GM12878 (cell line): Measurements from ENCODE around the gene SBNO1. TPM values are rescaled to one million over a fixed set of nuclear protein-coding genes. Genes with fewer than 3 reads are reported as not detected.
A peak's percentile ranks its signal among the peaks of the same experiment; 100 is the strongest.

Experiments
- ATAC-seq: fragments of 200-7000 bp; cut with Tn5 transposase; 3 replicates; pipeline ENCODE4 v1.9.1; 2020; ENCODE audit warnings: mild to moderate bottlenecking, moderate library complexity
- BruUV-seq: library from RNA; stranded (reverse); fragments of 400-500 nt; replicated peaks from 2 replicates; lab custom pipeline; 2021; lab: Mats Ljungman, UMichigan
- CTCF ChIA-PET: fragments of 300-600 bp; sonication (Branson Sonifier 250); formaldehyde crosslinking; extraction: SDS; loops from one replicate; lab custom pipeline; 2021; ENCODE audit warnings: inconsistent platforms; lab: Yijun Ruan, JAX
- POLR2A ChIA-PET: fragments of 350-600 bp; formaldehyde crosslinking; extraction: SDS; loops from one replicate; lab custom pipeline; 2021; ENCODE audit warnings: inconsistent platforms; lab: Charles Lee
- RAD21 ChIA-PET: fragments of 300-600 bp; sonication (Branson Sonifier 250); formaldehyde crosslinking; loops from one replicate; lab custom pipeline; 2023; ENCODE audit warnings: antibody characterized with exemption; ENCODE audit not compliant: unreplicated experiment; lab: Charles Lee
- SMC1A ChIA-PET: fragments of 300-600 bp; sonication (Branson Sonifier 250); formaldehyde crosslinking; loops from one replicate; lab custom pipeline; 2023; ENCODE audit not compliant: unreplicated experiment, uncharacterized antibody; lab: Charles Lee
- DNase-seq: peaks from one replicate; pipeline ENCODE4 v3.0.0-alpha.2; 2011; ENCODE audit warnings: low read depth, low spot score
- FAIRE-seq: peaks from 3 replicates; lab custom pipeline; 2011; peaks lifted over from hg19 to GRCh38; lab: Jason Lieb, UNC
- H2AFZ ChIP-seq: 2 replicates; pipeline ENCODE4 v1.6.0; 2011; ENCODE audit warnings: low read depth, low read length, control low read depth; ENCODE audit not compliant: control insufficient read depth
- H3K27ac ChIP-seq: 2 replicates; pipeline ENCODE4 v1.5.1; 2011; ENCODE audit warnings: control low read depth; ENCODE audit not compliant: control insufficient read depth, insufficient read depth
- H3K27me3 ChIP-seq, 2 experiments: replicated peaks in 1 of 2; 2 replicates each; pipeline versions ENCODE4 v1.6.0 to v1.6.1; 2011; ENCODE audit warnings: low read length in 1 of 2; ENCODE audit not compliant: control insufficient read depth in 2 of 2, insufficient read depth in 2 of 2
- H3K36me3 ChIP-seq, 2 experiments: 2 replicates each; pipeline ENCODE4 v1.5.1; 2011; ENCODE audit warnings: low read length in 1 of 2; ENCODE audit not compliant: control insufficient read depth in 2 of 2, insufficient read depth in 2 of 2
- H3K4me1 ChIP-seq: 2 replicates; pipeline ENCODE4 v1.6.1; 2011; ENCODE audit warnings: mild to moderate bottlenecking, low read length, moderate library complexity, mixed read lengths; ENCODE audit not compliant: control insufficient read depth, insufficient read depth
- H3K4me2 ChIP-seq: 2 replicates; pipeline ENCODE4 v1.6.0; 2011; ENCODE audit warnings: control low read depth; ENCODE audit not compliant: control insufficient read depth, insufficient read depth
- H3K4me3 ChIP-seq: fragments of 200-600 bp; sonication (generic); 2 replicates; pipeline ENCODE4 v1.5.1; 2016
- H3K79me2 ChIP-seq: 2 replicates; pipeline ENCODE4 v1.6.0; 2011; ENCODE audit warnings: low read length; ENCODE audit not compliant: control insufficient read depth, insufficient read depth
- H3K9ac ChIP-seq: 2 replicates; pipeline ENCODE4 v1.8.0; 2011; ENCODE audit warnings: low read length, control low read depth, mixed read lengths; ENCODE audit not compliant: control insufficient read depth, insufficient read depth
- H3K9me3 ChIP-seq: replicated peaks from 3 replicates; pipeline ENCODE4 v1.5.1; 2011; ENCODE audit warnings: mild to moderate bottlenecking, low read length; ENCODE audit not compliant: control insufficient read depth, insufficient read depth
- H4K20me1 ChIP-seq: 2 replicates; pipeline ENCODE4 v1.6.0; 2011; ENCODE audit not compliant: control insufficient read depth, insufficient read depth
- BCL11A ChIP-seq: IDR thresholded peaks from 2 replicates; pipeline ENCODE4 v1.6.1; 2011; ENCODE audit warnings: low read depth, low read length
- BMI1 ChIP-seq: fragments of 450-650 bp; IDR thresholded peaks from 2 replicates; pipeline ENCODE4 v1.6.1; 2016; ENCODE audit warnings: mild to moderate bottlenecking, moderate library complexity, borderline replicate concordance
- CHD1 ChIP-seq: IDR thresholded peaks from 2 replicates; pipeline ENCODE4 v1.6.1; 2012; ENCODE audit warnings: low read depth, low read length, improper control_type of control experiment
- CHD2 ChIP-seq: IDR thresholded peaks from 2 replicates; pipeline ENCODE4 v1.6.1; 2011; ENCODE audit warnings: low read depth, low read length, improper control_type of control experiment, borderline replicate concordance
- CUX1 ChIP-seq: IDR thresholded peaks from 2 replicates; pipeline ENCODE4 v1.6.1; 2012; ENCODE audit warnings: improper control_type of control experiment, low read depth, low read length; ENCODE audit not compliant: insufficient replicate concordance
- KLF5 ChIP-seq: fragments of 450-650 bp; IDR thresholded peaks from 2 replicates; pipeline ENCODE4 v1.6.1; 2014; ENCODE audit warnings: mild to moderate bottlenecking; ENCODE audit not compliant: partially characterized antibody
- SP1 ChIP-seq: IDR thresholded peaks from one replicate; pipeline ENCODE4 v1.6.1; 2011; ENCODE audit warnings: low read depth, low read length
- WGBS: methylation state at CpG from one replicate; pipeline ENCODE4 v1.1.6; 2016; ENCODE audit warnings: low lambda C conversion rate; ENCODE audit not compliant: insufficient replicate concordance, insufficient coverage; ENCODE audit errors: missing lambda C conversion rate; 5-methylcytosine and 5-hydroxymethylcytosine counted together
- in situ Hi-C: fragments of 300-500 bp; cut with MboI; formaldehyde crosslinking; loops from 9 replicates; pipeline ENCODE4 v1.14.3; 2018; ENCODE audit warnings: mixed read lengths
- intact Hi-C: fragments of 100-400 bp; cut with micrococcal nuclease; formaldehyde crosslinking; loops from one replicate; pipeline ENCODE4 v1.14.2; 2022; ENCODE audit not compliant: unreplicated experiment
- polyA plus RNA-seq, 11 experiments: library from polyadenylated mRNA; depleted of rRNA in 4 of 11; unstranded in 6 of 11; stranded (reverse) in 5 of 11; fragments of >200 nt; fragmentation: Nextera tagmentation in 4 of 11; fragmentation: Illumina TruSeq in 1 of 11; extraction: Ambion mirVana in 4 of 11; extraction: Trizol in 1 of 11; gene quantifications; 1 replicate in 1 of 11; 2 replicates in 10 of 11; pipeline versions ENCODE4 v1.2.1 to v1.2.3, GENCODE V29; 2011 to 2016; ENCODE audit warnings: inconsistent platforms in 2 of 11, missing spikeins in 2 of 11, low read depth in 1 of 11
- total RNA-seq, 4 experiments: library from RNA; depleted of rRNA in 3 of 4; stranded (reverse); fragments of >200 nt in 3 of 4; fragmentation: Illumina TruSeq in 1 of 4; extraction: Trizol in 1 of 4; gene quantifications; 2 replicates each; pipeline versions ENCODE4 v1.2.1 to v1.2.3, GENCODE V29; 2013 to 2021

Gene SBNO1
- total and polyA plus RNA-seq, 10 of the 15 experiments (the other 5 are each of a cell fraction or from before 2014, with no cell fraction given): 7.5 to 39.7 (median 20.9) TPM

DNA sequence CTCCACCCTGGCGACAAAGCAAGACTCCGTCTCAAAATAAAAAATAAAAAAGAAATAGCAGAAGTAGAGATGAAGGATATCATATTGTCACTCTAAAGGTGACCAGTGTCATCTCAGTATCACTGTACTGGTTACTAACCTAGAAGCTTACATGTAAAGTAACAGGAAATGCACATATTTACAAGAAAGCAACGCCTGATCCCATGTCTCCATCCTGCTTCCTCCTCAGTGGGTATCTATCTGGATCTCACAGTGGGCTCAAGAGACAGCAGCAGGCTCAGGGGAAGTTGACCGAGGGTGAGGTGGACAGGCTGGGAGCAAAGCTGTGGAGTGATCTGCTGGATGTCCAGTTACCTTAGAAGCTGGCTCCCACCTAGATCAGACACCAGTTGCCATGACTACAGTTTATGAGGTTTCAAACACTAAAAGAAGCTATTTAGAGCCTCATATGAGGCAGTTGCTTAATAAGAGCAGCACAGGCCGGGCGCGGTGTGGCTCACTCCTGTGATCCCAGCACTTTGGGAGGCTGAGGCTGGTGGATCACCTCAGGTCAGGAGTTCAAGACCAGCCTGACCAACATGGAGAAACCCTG lies 120.9 kb downstream of the SBNO1 start:
- Histone ChIP-seq H3K36me3 (peaks cover 1 to 12% of the 10 kb centered on the region in 2 experiments), H2AFZ (no peak overlapping the region), H3K4me1 (peaks cover 13% of the 10 kb centered on the region), H3K27ac (no peak overlapping the region), H3K9ac (no peak overlapping the region), H3K27me3 (no peaks in the 10 kb centered on the region), H3K4me2 (no peak overlapping the region), H3K79me2 (peaks cover 33% of the 10 kb centered on the region), H3K9me3 (peaks cover 3% of the 10 kb centered on the region; the same call in 2 of the 3 replicates), H3K4me3 (no peak overlapping the region), H4K20me1 (no peaks in the 10 kb centered on the region)
- RAD21 ChIA-PET: interaction anchor here (0.5 kb wide), 1 partner anchor 927 kb away, joined by 4 read pairs; no protein-coding TSS in a partner anchor
- FAIRE-seq: no peak
- WGBS: 75% methylated on average over 7 of the region's 7 CpGs
- BruUV-seq: no TSS peak
- in situ Hi-C loops (loop anchor here (25.0 kb wide), 1 partner anchor 381 kb away; no protein-coding TSS in a partner anchor), intact Hi-C loops (no loop called here)
- POLR2A ChIA-PET: no interaction called here
- no peak for ATAC-seq
- no peak for DNase-seq
- SMC1A ChIA-PET: no interaction called here
- peak; percentile 54; the same call in 1 of the 2 replicates for TF ChIP-seq BMI1
- no peak for TF ChIP-seq CHD2
- CTCF ChIA-PET: interaction anchor here (1.2 kb wide), 1 partner anchor 10 kb away, joined by 5 read pairs; the partner anchor contains the start of genes MPHOSPH9 and MTRFR

DNA sequence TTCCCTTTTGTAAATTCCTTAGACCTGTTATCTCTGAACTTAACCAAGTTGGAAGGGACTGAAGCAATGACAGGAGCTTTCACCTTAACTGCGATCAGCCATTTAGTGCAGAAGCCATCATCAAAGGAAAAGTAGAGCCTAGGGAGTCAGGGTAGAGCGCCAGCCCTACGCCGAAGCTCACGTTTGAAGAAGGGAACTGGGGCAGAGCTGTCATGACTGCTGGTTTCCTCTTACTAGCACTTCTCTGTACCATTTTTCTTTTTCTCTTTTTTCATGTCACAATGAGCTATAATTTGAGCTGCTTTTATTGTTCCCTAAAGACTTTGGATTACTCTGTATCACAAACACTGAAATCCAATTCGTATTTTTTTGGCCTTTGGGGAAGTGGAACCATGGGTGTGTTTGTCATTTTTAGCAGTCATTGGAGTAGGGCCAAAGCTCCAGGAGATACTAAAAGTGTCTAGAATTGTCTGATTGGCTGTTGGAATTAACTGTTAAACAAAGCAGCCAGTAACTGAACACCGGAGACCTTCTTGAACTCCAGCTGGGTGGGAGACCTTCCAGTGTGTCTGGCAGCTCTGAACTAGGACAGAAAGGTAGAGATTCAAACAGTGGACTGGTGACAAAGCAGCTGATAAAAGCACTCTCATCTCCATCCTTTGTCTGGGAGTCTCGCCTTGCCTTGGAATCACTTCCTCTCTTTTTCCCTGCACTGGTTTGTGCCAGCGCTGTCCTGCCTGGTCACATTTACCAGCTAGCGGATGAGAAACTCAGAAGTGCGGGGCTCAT lies 122.3 kb downstream of the SBNO1 start:
- no peak overlapping the region for H2AFZ ChIP-seq
- WGBS: 82% methylated on average over 11 of the region's 11 CpGs
- peaks cover 0 to 6% of the 10 kb centered on the region in 2 experiments; a peak in 2 of 4 replicates for H3K36me3 ChIP-seq
- TSS peak; percentile 25 for BruUV-seq
- peaks cover 40% of the 10 kb centered on the region for H3K79me2 ChIP-seq
- no peak overlapping the region for H3K4me3 ChIP-seq
- ATAC-seq (no peak), DNase-seq (no peak), FAIRE-seq (no peak)
- peak overlapping the region; percentile 5; the same call in 1 of the 2 replicates for H3K4me2 ChIP-seq
- no peaks in the 10 kb centered on the region for H3K27me3 ChIP-seq
- peaks cover 24% of the 10 kb centered on the region for H3K4me1 ChIP-seq
- in situ Hi-C loops: loop anchor here (25.0 kb wide), 1 partner anchor 380 kb away; no protein-coding TSS in a partner anchor
- no peaks in the 10 kb centered on the region for H4K20me1 ChIP-seq
- H3K27ac ChIP-seq: peak overlapping the region; percentile 27
- intact Hi-C loops: no loop called here
- SMC1A ChIA-PET: interaction anchor here (1.5 to 1.9 kb wide), 2 partner anchors 10 to 13 kb away, joined by 4 to 11 read pairs; partner anchors contain the start of genes MPHOSPH9 and MTRFR
- H3K9ac ChIP-seq: no peak overlapping the region
- RAD21 ChIA-PET: interaction anchor here (1.0 to 1.4 kb wide), 3 partner anchors 9 to 199 kb away, joined by 3 to 4 read pairs (median 4); partner anchors contain the start of genes MPHOSPH9 and MTRFR
- POLR2A ChIA-PET: interaction anchor here (0.6 to 1.1 kb wide), 3 partner anchors 9 to 793 kb away, joined by 3 read pairs; partner anchors contain the start of genes MPHOSPH9 and MTRFR
- CTCF ChIA-PET: interaction anchor here (1.9 kb wide), 1 partner anchor 10 kb away, joined by 4 read pairs; no protein-coding TSS in a partner anchor
- H3K9me3 ChIP-seq: no peaks in the 10 kb centered on the region; the same call in 2 of the 3 replicates
- TF ChIP-seq SP1 (no peak), CHD1 (no peak), BCL11A (no peak), KLF5 (no peak), CUX1 (no peak)
